Right kidney (tissue), 9 donors: ENCODE measurements around the gene CD320.
"Not testable (repeated sequence)": the region's sequence is repeated elsewhere in the genome, so short reads cannot be mapped to it uniquely, and the experiment has no call there.

Experiments used
- DNase-seq: peaks from one replicate; pipeline ENCODE4 v3.0.0-alpha.2; 2016
- long read RNA-seq, 8 donors: transcript quantifications; one replicate each; lab custom pipeline, GENCODE V29; 2026

The CD320 gene
- long read RNA-seq, donor 1, transcript CD320-201 (5 exons, 1,250 nt): major isoform, 26 of 28 reads
- long read RNA-seq, donor 1, partial matches to known transcripts: 0 of 28 reads
- long read RNA-seq, donor 1, other reads (novel, unspliced or antisense): 0 of 28 reads
- long read RNA-seq, donor 2, transcript CD320-201 (5 exons, 1,250 nt): major isoform, 13 of 14 reads
- long read RNA-seq, donor 2, partial matches to known transcripts: 0 of 14 reads
- long read RNA-seq, donor 2, other reads (novel, unspliced or antisense): 0 of 14 reads
- long read RNA-seq, donor 3, transcript CD320-201 (5 exons, 1,250 nt): major isoform, 18 of 18 reads
- long read RNA-seq, donor 3, partial matches to known transcripts: 0 of 18 reads
- long read RNA-seq, donor 3, other reads (novel, unspliced or antisense): 0 of 18 reads
- long read RNA-seq, donor 4, transcript CD320-201 (5 exons, 1,250 nt): major isoform, 22 of 25 reads
- long read RNA-seq, donor 4, partial matches to known transcripts: 0 of 25 reads
- long read RNA-seq, donor 4, other reads (novel, unspliced or antisense): 0 of 25 reads
- long read RNA-seq, donor 5, transcript CD320-201 (5 exons, 1,250 nt): major isoform, 28 of 30 reads
- long read RNA-seq, donor 5, partial matches to known transcripts: 0 of 30 reads
- long read RNA-seq, donor 5, other reads (novel, unspliced or antisense): 0 of 30 reads
- long read RNA-seq, donor 6, transcript CD320-201 (5 exons, 1,250 nt): major isoform, 23 of 29 reads
- long read RNA-seq, donor 6, partial matches to known transcripts: 5 of 29 reads
- long read RNA-seq, donor 6, other reads (novel, unspliced or antisense): 0 of 29 reads
- long read RNA-seq, donor 7: 0 reads
- long read RNA-seq, donor 8, transcript CD320-201 (5 exons, 1,250 nt): major isoform, 21 of 22 reads
- long read RNA-seq, donor 8, partial matches to known transcripts: 0 of 22 reads
- long read RNA-seq, donor 8, other reads (novel, unspliced or antisense): 0 of 22 reads

DNA sequence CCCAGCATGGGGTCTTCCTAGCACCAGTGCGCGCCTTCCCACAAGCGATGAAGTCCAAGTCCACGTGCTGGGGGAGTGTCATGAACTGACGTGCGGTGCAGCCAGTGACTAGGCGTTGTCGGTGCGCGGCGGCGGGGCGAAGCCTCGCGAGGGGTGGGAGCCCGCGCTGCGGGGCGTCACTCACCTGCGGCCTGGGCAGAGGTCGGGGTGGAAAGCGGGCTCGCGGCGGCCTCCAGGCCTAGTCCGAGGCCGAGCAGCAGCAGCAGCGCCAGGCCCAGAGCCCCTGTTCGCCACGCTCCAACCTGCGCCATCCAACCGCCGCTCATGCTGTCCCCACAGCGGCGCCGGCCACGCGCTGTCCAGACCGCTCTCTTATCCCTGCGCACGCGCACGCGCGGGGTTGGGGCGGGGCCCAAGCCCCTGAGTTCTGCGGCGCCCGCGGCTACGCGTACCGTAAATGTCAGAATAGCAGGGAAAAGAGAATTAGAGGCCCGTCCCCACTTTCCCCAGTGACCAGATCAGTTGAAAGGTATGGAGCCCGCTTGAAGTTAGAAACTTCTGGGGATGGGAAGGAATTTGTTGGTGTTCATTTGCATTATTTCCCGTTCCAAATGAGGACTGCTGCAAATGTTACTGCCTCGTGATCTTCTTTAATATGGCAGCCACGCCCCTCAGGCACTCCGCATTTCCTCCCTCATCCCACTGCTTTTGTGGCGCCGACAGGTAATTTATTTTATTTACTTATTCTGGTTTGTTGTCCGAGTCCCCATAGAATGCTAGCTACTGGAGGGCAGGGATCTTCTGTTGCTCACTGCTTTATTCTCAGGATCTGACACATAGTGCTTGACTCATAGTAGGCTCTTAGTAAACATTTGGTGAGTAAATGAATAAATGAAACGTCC lies at the start of gene CD320:
Gene CD320 (minus strand): TSS at position 394 of the 902 bp plus-strand sequence. CDS start 68 bp downstream, at position 326.
- DNase-seq: peak; percentile 98

DNA sequence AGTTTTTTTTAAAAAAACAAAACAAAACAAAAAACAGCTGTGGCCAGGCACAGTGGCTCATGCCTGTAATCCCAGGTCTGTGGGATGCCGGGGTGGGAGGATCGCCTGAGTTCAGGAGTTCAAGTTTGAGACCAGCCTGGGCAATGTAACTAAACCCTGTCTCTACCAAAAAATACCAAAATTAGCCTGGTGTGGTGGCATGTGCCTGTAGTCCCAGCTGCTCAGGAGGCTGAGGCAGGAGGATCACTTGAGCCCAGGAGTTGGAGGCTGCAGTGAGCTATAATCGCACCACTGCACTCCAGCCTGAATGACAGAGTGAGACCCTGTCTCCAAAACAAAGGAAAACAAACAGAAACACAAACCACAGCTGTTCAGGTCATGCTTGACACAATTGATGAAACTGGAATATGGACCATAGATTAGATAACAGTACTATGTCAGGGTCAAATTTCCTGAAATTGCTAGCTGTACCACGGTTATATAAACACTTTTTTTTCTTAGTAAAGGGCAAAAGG lies 48.9 kb upstream of the CD320 start:
- no peak for DNase-seq

DNA sequence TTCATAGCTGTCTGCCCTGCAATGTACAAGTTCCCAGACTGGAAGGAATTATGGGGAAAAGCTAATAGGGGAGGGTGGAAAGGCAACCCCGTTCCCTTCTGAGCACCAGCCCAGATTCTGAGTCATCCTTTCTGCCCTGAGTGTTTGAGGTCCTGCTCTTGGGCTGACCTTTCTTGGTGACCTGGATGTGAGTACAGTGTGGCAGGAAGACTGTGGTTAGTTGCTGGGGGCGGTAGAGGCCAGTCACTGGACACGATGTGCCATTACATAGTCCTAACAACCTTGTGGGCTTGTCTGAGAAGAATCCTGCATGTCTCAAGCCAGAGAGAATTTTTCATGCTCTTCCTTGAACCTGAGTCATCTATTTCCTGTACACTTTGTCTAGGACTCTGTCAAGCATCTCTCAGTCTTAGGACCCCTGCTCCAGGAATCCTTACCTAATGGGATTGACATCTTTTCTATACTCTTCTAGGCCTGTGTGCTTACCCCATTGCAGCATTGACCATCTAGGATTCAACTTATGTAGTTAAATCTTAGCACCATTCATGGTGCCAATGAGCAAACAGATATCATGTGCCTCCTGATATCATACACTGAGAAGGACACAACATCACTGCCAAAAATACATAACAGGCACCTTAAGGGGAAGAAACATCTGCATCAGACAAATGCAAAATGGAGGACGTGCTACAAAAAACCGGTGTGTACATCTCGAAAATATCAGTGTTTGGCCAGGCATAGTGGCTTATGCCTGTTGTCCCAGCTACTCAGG lies 47.7 kb upstream of the CD320 start:
- DNase-seq: no peak

DNA sequence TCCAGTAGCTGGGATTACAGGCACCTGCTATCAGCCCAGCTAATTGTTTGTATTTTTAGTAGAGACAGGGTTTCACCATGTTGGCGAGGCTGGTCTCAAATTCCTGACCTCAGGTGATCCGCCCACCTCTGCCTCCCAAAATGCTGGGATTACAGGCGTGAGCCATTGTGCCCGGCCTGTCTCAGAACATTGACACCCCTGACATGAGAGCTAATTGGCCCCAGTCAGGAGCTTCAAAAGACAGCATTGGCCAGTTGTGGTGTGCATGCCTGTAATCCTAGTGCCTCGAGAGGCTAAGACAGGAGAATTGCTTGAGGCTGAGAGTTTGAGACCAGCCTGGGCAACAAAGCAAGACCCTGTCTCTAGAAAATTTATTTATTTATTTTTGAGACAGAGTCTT lies 44.7 kb upstream of the CD320 start:
- not testable (repeated sequence) for DNase-seq

DNA sequence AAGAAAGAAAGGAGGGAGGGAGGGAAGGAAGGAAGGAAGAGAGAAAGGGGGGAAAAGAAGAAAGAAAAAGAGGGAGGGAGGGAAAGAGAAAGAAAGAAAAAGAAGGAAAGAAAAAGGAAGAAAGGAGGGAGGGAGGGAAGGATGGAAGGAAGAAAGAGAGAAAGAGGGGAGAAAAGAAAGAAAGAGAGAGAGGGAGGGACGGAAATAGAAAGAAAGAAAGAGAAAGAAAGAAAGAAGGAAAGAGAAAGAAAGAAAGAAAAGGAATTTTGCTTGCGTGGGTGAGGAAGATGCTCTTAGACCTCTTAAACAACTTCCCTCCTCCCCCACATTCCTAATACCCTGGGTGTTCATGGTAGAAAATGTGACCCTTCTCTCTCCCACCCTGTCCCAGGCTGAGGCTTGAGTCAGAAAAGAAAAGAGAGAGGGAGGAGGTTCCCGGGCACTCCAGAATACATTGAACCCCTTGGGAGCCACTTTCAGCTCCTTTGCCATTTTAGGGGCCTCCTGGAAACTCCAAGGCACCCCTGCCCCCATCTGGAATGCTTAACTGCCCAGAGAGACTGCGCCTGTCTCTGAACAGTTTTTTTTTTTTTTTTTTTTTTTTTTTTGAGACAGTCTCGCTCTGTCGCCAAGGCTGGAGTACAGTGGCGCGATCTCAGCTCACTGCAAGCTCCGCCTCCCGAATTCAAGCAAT lies 44.1 kb upstream of the CD320 start:
- peak; percentile 69 for DNase-seq

DNA sequence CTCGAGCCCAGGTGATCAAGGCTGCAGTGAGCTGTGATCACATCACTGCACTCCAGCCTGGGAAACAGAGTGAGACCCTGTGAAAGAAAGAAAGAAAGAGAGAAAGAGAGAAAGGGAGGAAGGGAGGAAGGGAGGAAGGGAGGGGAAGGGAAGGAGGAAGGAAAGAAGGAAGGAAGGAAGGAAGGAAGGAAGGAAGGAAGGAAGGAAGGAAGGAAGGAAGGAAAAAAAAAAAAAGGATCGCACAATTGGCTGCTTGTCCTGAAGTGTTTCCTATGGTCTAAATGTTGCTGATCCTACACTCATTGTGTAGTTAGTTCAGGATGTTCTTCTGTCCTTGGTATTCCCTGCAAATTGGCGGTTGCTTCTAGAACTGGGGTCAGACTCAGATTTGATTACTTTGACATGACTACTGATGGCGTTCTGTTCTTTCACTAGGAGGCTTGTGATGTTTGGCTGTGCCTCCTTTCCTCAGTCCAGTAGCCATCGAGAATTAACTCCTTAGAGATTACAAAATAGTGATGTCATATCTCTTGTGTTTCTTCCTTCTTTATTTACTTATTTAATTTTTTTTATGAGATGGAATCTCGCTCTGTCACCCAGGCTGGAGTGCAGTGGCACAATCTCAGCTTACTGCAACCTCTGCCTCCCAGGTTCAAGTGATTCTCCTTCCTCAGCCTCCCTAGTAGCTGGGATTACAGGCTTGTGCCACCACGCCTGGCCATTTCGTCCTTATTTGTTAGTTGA lies 41.6 kb upstream of the CD320 start:
- not testable (repeated sequence) for DNase-seq

DNA sequence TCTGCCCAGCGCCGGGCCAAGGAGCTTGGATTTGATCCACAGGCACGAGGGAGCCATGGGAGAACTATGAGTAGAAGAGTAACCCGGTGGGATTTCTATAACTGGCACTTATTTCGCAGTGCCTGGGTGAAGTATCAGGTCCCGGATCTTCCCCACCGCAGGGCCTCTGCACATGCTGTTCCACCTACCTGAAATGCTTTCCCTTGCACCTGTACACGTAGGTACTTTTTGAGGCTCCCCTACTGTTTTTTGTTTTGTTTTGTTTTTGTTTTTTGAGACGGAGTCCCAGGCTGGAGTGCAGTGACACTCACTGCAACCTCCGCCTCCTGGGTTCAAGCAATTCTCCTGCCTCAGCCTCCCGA lies 35.3 kb upstream of the CD320 start:
- DNase-seq: no peak

DNA sequence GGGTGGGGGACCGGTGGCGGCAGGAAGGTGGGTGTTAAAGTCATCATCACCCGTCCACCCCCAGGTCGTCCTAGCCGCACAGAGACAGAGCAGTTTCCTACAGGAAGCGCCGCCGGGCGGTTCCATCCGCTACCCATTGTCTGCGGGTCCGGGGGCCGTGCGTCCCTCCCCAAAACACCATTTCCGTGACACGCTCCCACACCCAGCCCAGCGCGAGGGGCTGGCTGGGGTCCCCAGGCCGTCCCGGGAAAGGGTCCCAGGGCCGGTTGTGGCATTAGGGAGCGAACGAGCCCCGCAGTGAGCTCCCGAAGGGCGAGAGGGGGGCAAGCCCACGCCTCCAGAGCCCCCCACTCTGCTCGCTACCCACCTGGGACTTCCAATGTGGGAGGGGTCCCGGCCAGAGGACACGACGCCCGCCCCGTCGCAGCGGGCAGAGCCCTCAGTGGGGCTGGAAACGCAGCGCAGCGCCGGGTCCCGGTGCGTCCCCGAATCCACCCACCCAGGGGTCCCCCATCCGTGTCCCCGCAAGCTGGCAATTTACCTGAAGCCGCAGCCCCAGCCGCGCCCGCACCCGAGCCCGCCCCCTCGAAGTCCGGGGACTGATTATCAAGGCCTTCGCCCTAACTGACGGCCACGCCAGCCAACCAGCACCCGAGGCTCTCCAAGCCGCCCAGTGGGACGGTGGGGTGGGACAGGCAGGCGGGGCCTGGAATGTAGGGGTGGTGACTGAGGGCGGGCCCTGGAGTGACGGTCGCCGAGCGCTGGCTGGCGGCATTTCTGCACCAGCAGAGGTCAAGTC lies 34.7 kb upstream of the CD320 start, which contains the start of gene KANK3:
Gene KANK3 (minus strand): TSS at position 579 of the 799 bp plus-strand sequence. CDS start 5,434 bp downstream, outside the sequence.
- DNase-seq: peak; percentile 69

DNA sequence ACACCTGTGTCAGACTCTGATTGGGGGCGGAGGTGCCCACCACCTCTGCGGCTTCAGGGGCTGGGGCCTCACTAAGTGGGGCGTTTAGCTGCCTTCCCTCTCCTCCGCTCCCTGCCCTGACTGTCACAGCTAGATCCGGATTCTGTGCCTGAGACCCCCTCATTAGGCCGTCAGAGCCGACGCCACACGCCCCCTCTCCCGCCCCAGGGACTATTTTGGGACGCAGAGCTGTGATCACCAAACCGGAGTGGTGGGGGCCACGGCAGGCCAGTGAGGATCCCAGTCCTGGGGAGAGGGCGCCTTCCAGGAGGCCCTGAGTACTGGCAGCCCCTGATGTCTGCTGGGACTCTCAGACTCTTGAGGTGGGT lies 34.1 kb upstream of the CD320 start:
- no peak for DNase-seq

DNA sequence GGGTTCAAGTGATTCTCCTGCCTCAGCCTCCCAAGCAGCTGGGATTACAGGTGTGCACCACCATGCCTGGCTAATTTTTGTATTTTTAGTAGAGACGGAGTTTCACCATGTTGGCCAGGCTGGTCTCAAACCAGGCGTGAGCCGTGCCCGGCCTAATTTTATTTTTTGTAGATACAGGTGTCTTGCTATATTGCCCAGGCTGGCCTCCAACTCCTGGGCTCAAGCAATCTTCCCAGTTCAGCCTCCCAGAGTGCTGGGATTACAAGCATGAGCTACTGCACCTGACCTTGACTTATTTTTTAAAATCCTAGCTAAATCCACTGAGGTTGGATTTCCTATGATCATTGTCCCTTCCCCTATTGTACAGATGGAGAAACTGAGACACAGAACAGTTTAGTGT lies 33.3 kb upstream of the CD320 start:
- not testable (repeated sequence) for DNase-seq

DNA sequence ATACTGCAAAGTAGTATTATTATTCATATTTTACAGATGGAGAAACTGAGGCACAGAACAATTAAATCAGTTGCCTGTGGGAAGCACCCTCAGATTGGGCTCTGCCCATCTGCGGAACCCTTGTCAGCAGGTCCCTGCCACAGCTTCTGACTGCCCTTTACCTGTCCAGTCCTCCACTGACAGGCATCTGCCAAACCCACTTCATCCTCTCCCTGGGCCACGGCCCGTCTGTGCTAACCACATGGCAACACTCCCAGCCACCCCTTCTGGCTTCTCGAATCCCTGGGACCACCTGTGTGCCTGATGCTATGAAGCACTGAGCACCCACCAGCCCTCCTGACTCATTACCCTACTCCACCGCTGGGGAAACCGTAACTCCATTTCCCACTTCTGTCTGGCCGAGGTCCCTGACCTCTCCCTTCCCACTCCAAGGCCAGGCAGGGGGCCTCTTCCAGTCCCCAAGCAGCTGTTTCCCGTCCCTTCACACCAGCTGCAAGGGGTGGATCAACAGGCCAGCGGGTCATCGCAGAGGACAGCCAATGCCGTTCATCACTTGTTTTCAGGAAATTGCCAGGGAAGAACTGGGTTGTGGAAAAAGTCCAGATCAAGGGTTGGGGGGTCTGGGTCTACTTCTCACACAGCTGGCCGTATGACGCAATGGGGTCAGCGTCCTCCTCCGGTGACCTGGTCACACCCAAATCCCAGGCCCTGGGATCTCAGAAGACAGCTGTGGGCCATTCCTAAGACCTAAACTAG lies 32.4 kb upstream of the CD320 start:
- no peak for DNase-seq

DNA sequence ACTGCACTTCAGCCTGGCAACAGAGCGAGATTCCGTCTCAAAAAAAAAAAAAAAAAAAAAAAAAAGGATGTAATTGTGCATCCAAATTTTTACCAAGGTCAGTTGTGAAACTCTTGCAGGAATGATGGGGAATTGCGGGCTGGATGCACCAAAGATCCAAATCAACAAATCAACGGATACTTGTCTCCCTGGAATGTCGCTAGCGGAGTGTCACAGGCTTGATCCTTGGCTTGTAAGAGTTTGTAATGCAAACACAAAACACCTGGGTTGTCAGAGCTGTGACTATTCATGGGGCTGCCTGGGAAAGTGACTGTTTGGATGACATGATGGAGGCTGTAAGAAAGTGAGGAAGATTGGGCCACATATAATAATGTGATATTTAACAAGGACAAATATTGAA lies 30.7 kb upstream of the CD320 start:
- DNase-seq: no peak

DNA sequence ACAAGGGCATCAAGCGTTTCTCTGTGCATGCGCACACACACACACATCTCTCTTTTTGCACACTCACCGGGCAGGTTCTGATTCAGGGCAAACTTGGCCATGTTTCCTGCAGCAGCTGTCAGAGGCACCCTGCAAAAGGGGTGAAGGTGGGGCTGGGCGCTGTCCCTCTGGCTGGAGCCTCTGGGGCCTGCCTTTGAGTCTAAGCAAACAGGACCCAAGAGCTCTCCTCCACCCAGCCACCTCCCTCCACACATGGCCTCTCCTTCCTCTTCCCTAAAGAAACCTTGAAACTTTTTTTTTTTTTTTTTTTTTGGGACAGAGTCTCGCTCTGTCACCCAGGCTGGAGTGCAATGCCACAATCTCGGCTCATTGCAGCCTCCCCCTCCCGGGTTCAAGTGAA lies 29.6 kb upstream of the CD320 start:
- DNase-seq: no peak

DNA sequence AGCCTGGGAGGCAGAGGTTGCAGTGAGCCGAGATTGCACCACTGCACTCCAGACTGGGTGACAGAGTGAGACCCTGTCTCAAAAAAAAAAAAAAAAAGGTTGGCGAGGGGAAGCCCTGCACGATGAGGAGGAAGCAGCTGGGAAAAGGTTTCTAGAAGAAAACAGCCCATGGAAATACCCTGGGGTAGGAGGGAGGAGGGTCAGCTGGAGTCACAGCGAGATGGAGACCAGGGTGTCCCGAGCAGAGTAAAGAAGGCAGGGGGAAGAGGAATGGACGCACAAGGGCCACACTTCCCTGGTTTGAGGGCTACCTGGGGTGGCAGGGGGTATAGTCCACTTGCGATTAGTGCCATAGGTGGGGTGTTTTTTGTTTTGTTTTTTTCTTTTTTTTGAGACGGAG lies 28.5 kb upstream of the CD320 start:
- DNase-seq: no peak

DNA sequence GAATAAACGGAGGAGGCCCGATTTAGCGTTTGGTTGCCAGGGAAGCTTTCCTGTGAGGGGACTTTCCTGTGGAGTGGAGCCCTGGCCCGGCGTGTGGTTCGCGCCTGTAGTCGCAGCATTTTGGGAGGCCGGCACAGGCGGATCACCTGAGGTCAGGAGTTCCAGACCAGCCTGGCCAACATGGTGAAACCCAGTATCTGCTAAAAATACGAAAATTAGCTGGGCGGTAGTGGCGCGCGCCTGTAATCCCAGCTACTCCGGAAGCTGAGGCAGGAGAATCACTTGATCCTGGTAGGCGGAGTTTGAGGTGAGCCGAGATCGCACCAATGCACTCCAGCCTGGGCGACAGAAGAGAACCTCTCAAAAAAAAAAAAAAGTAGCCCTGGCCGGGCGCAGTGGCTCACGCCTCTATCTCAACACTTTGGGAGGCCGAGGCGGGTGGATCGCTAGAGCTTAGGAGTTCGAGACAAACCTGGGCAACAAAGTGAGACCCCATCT lies 28.0 kb upstream of the CD320 start:
- DNase-seq: no peak

DNA sequence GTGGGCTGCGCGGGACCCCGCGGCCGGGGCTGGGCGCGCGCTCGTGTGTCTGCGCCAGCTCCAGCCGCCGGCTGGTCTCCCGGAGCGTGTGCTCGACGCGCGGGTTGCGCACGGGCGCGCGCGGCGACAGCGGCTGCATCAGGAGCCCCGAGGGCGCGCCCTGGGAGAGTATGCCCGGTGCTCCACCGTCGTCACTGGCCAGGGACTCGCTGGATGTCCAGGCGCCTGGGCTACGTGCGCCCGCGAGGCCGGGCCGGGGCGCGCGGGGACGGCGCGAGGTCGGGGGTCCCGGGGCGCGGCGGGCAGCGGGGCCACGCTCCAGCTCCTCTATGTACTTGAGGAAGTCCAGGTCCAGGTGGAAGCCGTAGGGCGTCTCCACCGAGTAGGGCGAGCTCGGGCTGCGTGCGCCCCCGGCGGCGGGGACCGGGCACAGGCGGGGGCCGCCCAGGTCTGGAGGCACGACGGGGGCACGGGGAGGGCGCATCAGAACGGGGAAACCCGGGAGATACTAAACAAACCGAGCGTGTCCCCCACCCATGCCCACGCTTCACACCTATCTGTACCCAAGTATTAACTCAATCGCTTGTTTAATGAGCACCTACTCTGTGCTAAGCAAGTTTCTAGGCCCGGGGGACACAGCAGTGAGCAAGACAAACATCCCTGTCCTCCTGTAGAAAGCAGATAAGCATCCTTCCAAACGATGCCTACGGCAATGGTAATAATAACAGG lies 27.3 kb upstream of the CD320 start:
- DNase-seq: no peak
